ENCODE data around the gene OR1M1.
"Not testable (repeated sequence)": the region's sequence is repeated elsewhere in the genome, so short reads cannot be mapped to it uniquely, and the experiment has no call there.

OR1M1 gene

DNA sequence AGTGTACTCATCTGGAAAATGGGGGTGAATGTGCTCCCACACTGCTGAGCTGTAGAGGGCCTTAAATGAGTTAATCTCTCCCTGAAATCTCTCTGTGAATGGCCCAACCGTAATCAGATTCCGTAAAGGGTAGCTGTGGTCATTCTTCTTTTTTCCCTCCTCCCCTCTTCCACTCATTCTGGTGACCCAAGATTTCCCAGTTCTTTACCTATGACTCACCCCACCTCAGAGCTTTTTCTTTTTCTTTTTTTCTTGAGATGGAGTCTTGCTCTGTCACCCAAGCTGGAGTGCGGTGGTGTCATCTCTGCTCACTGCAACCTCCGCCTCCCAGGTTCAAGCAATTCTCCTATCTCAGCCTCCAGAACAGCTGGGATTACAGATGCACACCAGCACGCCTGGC, 43.3 kb upstream of the OR1M1 start:
- H3K4me2 ChIP-seq (ENCODE audit: low read length): no peak overlapping the region
- TF ChIP-seq CTCF (IDR thresholded peaks at IDR 0.05): no peak
- H3K4me1 ChIP-seq: no peaks in the 10 kb centered on the region
- H3K9ac ChIP-seq: no peak overlapping the region
- no peaks in the 10 kb centered on the region for H3K27me3 ChIP-seq (ENCODE audit: control insufficient read depth, insufficient read depth, low read length)
- no peak overlapping the region for H3K4me3 ChIP-seq (ENCODE audit: low read depth, low read length)
- H3K27ac ChIP-seq: no peak overlapping the region
- H2AFZ ChIP-seq: no peak overlapping the region
- H3K36me3 ChIP-seq (ENCODE audit: control insufficient read depth, insufficient read depth, low read length): no peaks in the 10 kb centered on the region
- H3K79me2 ChIP-seq: no peaks in the 10 kb centered on the region
- H3K9me3 ChIP-seq (ENCODE audit: control insufficient read depth, low read length): no peaks in the 10 kb centered on the region

GRCh38 chr19:9044449-9044848, 42.4 kb upstream of the OR1M1 start:
- H3K27ac ChIP-seq: no peak overlapping the region
- no peak for TF ChIP-seq CTCF (IDR thresholded peaks at IDR 0.05)
- no peak overlapping the region for H3K4me2 ChIP-seq (ENCODE audit: low read length)
- no peaks in the 10 kb centered on the region for H3K36me3 ChIP-seq (ENCODE audit: control insufficient read depth, insufficient read depth, low read length)
- H3K9ac ChIP-seq: no peak overlapping the region
- H3K27me3 ChIP-seq (ENCODE audit: control insufficient read depth, insufficient read depth, low read length): no peaks in the 10 kb centered on the region
- H3K9me3 ChIP-seq (ENCODE audit: control insufficient read depth, low read length): no peaks in the 10 kb centered on the region
- H3K4me1 ChIP-seq: no peaks in the 10 kb centered on the region
- H3K4me3 ChIP-seq (ENCODE audit: low read depth, low read length): no peak overlapping the region
- H3K79me2 ChIP-seq: no peaks in the 10 kb centered on the region
- no peak overlapping the region for H2AFZ ChIP-seq

DNA sequence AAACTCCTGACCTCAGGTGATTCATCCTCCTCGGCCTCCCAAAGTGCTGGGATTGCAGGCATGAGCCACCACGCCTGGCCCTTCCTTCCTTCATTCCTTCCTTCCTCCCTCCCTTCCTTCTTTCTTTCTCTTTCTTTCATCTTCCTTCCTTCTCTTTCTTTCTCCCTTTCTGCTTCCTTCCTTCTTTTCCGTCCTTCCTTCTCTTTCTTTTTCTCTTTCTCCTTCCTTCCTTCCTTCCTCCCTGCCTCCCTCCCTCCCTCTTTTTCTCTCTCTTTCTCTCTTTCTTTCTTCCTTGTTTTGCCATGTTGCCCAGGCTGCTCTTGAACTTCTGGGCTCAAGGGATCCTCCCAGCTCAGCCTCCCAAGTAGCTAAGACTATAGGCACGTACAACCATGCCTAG, 40.2 kb upstream of the OR1M1 start:
- Histone ChIP-seq H3K27me3 (ENCODE audit: control insufficient read depth, insufficient read depth, low read length) (no peaks in the 10 kb centered on the region), H3K36me3 (ENCODE audit: control insufficient read depth, insufficient read depth, low read length) (no peaks in the 10 kb centered on the region), H3K79me2 (no peaks in the 10 kb centered on the region), H3K4me3 (ENCODE audit: low read depth, low read length) (no peak overlapping the region), H2AFZ (no peak overlapping the region), H3K4me2 (ENCODE audit: low read length) (no peak overlapping the region), H3K27ac (no peak overlapping the region), H3K4me1 (no peaks in the 10 kb centered on the region), H3K9me3 (ENCODE audit: control insufficient read depth, low read length) (no peaks in the 10 kb centered on the region), H3K9ac (no peak overlapping the region)
- no peak for TF ChIP-seq CTCF (IDR thresholded peaks at IDR 0.05)

DNA sequence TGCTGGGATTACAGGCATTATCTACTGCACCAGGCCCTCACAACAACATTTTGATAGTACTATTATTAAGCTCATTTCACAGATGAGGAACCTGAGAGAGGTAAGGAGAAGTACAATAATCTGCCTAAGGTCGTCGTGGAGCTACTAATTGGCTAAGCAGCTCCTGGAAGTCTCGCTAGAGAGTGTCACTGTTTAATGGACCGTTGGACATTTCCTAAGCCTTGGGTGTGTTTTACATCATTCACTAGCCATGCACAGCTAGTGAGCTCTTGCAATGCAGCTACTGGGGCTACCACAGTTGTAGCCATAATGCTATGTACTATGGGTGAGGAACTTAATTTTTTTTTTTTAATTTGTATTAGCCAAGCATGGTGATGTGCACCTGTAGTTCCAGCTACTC, 34.0 kb upstream of the OR1M1 start:
- H3K79me2 ChIP-seq: no peaks in the 10 kb centered on the region
- no peak overlapping the region for H2AFZ ChIP-seq
- H3K4me2 ChIP-seq (ENCODE audit: low read length): no peak overlapping the region
- no peaks in the 10 kb centered on the region for H3K4me1 ChIP-seq
- TF ChIP-seq CTCF (IDR thresholded peaks at IDR 0.05): no peak
- H3K9ac ChIP-seq: no peak overlapping the region
- peaks cover 4% of the 10 kb centered on the region for H3K27me3 ChIP-seq (ENCODE audit: control insufficient read depth, insufficient read depth, low read length)
- no peaks in the 10 kb centered on the region for H3K9me3 ChIP-seq (ENCODE audit: control insufficient read depth, low read length)
- no peaks in the 10 kb centered on the region for H3K36me3 ChIP-seq (ENCODE audit: control insufficient read depth, insufficient read depth, low read length)
- no peak overlapping the region for H3K4me3 ChIP-seq (ENCODE audit: low read depth, low read length)
- H3K27ac ChIP-seq: no peak overlapping the region

DNA sequence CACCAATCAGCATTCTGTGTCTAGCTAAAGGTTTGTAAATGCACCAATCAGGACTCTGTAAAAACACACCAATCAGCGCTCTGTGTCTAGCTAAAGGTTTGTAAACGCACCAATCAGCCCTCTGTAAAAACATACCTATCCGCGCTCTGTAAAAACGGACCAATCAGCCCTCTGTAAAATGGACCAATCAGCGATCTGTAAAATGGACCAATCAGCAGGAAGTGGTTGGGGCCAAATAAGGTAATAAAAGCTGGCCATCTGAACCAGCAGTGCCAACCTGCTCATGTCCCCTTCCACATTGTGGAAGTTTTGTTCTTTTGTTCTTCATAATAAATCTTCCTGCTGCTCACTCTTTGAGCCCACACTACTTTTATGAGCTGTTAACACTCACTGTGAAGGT, 33.2 kb upstream of the OR1M1 start:
- H3K9me3 ChIP-seq (ENCODE audit: control insufficient read depth, low read length); H3K4me1 ChIP-seq; H3K4me3 ChIP-seq (ENCODE audit: low read depth, low read length); H3K36me3 ChIP-seq (ENCODE audit: control insufficient read depth, insufficient read depth, low read length); H3K27me3 ChIP-seq (ENCODE audit: control insufficient read depth, insufficient read depth, low read length); H3K9ac ChIP-seq; H3K27ac ChIP-seq; H3K79me2 ChIP-seq; H3K4me2 ChIP-seq (ENCODE audit: low read length); H2AFZ ChIP-seq: not testable (repeated sequence)

Data from parathyroid adenoma (tissue), 2 donors.